Adrenal gland (tissue), 5 donors: ENCODE measurements around the gene SUN2.

ENCODE experiments used
- CTCF ChIP-seq, 6 experiments: fragments of 450-650 bp in 4 of 6; fragments of 200-600 bp in 2 of 6; sonication (generic) in 1 of 6; IDR thresholded peaks; 1 replicate in 5 of 6; 2 replicates in 1 of 6; pipeline versions ENCODE4 v1.5.1 to v1.8.0; 2016 to 2021; ENCODE audit warnings: antibody characterized with exemption in 6 of 6, mild to moderate bottlenecking in 2 of 6, moderate library complexity in 1 of 6
- POLR2A ChIP-seq, 2 donors: fragments of 450-650 bp; IDR thresholded peaks; one replicate each; pipeline ENCODE4 v1.6.1; 2017; ENCODE audit warnings: antibody characterized with exemption in 2 of 2, mild to moderate bottlenecking in 2 of 2, moderate library complexity in 1 of 2
- donor health status: DM: no; HTN: no; CAD: no.

GRCh38 chr22:38781033-38781432 lies 25.2 kb upstream of the SUN2 start:
- no peak for TF ChIP-seq CTCF (IDR thresholded peaks at IDR 0.05)
- no peak for TF ChIP-seq POLR2A (IDR thresholded peaks at IDR 0.05)
